ENCODE data around the gene LHPP. TPM values are rescaled to one million over a fixed set of nuclear protein-coding genes. Genes with fewer than 3 reads are reported as not detected.
A peak's percentile ranks its signal among the peaks of the same experiment; 100 is the strongest.

Gene LHPP
- total RNA-seq, 6 donors from 2014 or later = 12.0 to 21.4 (median 16.4) TPM

DNA sequence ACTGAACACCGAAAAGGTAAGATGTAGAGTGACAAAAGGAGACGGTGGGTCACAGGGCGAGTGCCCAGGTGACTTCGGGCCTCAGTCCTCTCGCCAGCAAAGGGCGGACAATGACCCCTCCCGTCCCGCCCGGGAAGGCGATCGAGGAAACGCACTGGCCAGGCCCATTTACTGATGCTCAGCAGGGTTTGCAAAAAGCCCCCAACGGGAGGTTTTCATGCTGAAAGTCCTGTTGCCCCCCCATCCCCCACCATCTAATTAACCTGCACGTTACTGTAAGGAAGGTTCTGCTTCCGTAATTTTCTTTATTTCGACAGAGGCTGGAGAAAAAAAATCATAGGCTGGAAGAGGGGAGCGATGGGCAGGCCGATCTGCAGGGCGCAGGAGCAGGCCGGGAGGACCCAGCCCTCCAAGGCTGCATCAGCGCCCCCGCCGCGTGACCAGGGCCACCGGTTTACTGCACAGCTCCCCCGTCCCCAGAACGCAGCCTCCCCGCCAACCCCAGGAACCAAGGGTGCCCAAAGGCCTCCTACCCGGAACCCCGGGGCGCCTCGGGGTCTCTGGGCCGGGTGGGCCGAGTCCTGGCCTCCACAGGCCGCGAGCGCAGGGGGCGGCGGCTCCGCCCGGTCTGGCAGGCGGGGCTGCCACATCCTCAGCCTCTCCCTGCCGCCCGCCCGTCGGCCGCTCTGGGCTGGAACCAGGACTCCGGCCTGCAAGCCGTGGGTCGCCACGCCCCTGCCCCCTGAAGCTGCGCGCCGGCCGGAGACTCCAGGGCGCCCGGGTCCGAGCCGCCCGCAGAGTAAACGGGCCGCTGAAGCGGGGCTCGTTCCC is 43.5 kb upstream of the LHPP start:
- no peaks in the 10 kb centered on the region for H3K9me3 ChIP-seq
- H3K4me3 ChIP-seq = peak overlapping the region; percentile 64 to 92 (median 86)
- peak; percentile 58 to 94 for DNase-seq
- peaks cover 11 to 37% (median 35%) of the 10 kb centered on the region in 4 donors for H3K4me1 ChIP-seq
- H3K27ac ChIP-seq = peak overlapping the region; percentile 79 to 94 (median 88)
- peak; percentile 54 to 85 for ATAC-seq (ENCODE audit: low FRiP score in 2 of 2)
- WGBS, 2 donors = 6 to 13% methylated on average over 32 to 43 of the region's 64 CpGs
- no peaks in the 10 kb centered on the region for H3K27me3 ChIP-seq
- H3K36me3 ChIP-seq = no peaks in the 10 kb centered on the region
- TF ChIP-seq POLR2A (IDR thresholded peaks at IDR 0.05) (no peak), CTCF (IDR thresholded peaks at IDR 0.05) (no peak), POLR2AphosphoS5 (IDR thresholded peaks at IDR 0.05) (no peak), EP300 (IDR thresholded peaks at IDR 0.05) (no peak)

DNA sequence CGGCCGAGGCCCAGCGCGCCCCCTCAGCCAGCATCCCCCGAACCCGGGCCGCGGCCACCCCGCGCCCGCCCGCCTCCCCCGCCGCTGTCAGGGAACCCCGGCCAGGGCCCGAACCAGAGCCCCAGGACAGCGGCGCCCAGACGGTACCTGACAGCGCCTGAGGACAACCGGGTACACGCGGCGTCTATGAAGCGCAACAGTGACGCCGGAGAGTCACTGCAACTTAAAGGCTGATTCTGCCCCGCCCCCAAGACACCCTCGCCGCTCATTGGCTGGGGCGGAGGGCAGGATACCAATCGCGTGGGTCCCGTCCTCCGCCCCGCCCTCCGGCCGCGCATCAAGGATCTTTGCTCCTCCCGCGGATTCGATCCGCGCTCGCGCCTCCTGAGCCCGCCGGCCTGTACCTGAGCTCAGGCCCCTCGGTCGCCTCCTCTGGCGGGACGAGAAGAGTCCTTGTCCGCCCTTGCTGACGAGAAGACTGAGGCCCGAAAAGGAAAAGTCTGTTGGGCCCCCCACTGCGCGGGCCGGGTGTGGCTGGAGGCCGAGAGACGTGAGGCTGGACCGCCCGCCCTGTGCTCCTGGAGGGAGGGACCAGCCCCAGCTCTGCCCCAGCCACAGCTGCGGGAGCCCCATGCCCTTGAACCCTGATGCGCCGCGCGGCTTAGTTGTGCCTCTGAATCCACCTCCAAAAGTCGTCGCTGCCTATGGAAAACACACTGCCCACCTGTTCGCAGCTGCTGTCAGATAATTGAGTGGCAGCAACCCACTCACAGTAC is 42.7 kb upstream of the LHPP start, which contains the start of gene OAT:
TSS of gene OAT (minus strand) at position 198 of the 776 bp plus-strand sequence. CDS start 6,752 bp downstream, outside the sequence.
- H3K4me1 ChIP-seq = peaks cover 11 to 32% (median 30%) of the 10 kb centered on the region in 4 donors
- TF ChIP-seq CTCF (IDR thresholded peaks at IDR 0.05) (peak in 2 of 6 experiments; percentile 4 to 24), POLR2A (IDR thresholded peaks at IDR 0.05) (peak; percentile 71 to 98 (median 95)), POLR2AphosphoS5 (IDR thresholded peaks at IDR 0.05) (peak; percentile 84 to 100), EP300 (IDR thresholded peaks at IDR 0.05) (no peak)
- no peaks in the 10 kb centered on the region for H3K9me3 ChIP-seq
- peak; percentile 97 to 99 for DNase-seq
- ATAC-seq (ENCODE audit: low FRiP score in 2 of 2) = peak; percentile 98
- H3K36me3 ChIP-seq = no peaks in the 10 kb centered on the region
- no peaks in the 10 kb centered on the region for H3K27me3 ChIP-seq
- peak within 1 kb of the TSS; percentile 64 to 92 (median 86) for H3K4me3 ChIP-seq
- peak within 1 kb of the TSS; percentile 79 to 94 (median 88) for H3K27ac ChIP-seq
- WGBS, 2 donors = 16 to 28% methylated on average over 5 to 16 of the region's 70 CpGs

- Histone ChIP-seq H3K27me3 (no peaks in the 10 kb centered on the region), H3K36me3 (no peaks in the 10 kb centered on the region), H3K9me3 (no peaks in the 10 kb centered on the region), H3K27ac (no peak overlapping the region), H3K4me1 (peaks cover 9 to 29% (median 25%) of the 10 kb centered on the region in 4 donors), H3K4me3 (no peak overlapping the region)
- TF ChIP-seq POLR2A (IDR thresholded peaks at IDR 0.05) = no peak
- no peak for TF ChIP-seq POLR2AphosphoS5 (IDR thresholded peaks at IDR 0.05)
- DNase-seq = peak in 1 of 2 donors; percentile 37
- WGBS, 2 donors = 86 to 91% methylated on average over 8 to 10 of the region's 10 CpGs
- no peak for ATAC-seq (ENCODE audit: low FRiP score in 2 of 2)
Observed at GRCh38 chr10:124419635-124420034, 42.0 kb upstream of the LHPP start.

DNA sequence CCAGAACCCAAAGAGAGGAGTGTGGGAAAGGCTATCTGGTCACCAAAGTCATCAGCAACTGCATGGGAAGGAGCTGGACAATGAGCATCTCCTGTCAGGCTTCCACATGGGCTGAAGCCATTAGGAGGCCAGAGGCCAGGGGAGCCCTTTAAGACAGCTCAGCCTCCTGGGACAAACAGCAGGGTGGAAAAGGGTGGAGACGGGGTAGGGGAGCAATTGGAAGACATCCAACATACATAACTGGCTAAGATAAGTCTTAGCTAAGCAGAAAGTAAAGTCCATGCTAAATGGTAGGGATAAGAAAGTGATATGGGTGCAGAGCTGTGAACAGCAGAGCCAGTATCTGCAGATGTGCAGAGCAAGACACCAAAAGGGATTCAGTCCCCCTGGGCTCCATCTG is 41.4 kb upstream of the LHPP start:
- Histone ChIP-seq H3K27me3 (no peaks in the 10 kb centered on the region), H3K36me3 (no peaks in the 10 kb centered on the region), H3K9me3 (no peaks in the 10 kb centered on the region), H3K4me3 (no peak overlapping the region), H3K27ac (no peak overlapping the region), H3K4me1 (peaks cover 8 to 29% (median 24%) of the 10 kb centered on the region in 4 donors)
- DNase-seq (no peak), ATAC-seq (ENCODE audit: low FRiP score in 2 of 2) (no peak)
- no peak for TF ChIP-seq POLR2A (IDR thresholded peaks at IDR 0.05)
- TF ChIP-seq CTCF (IDR thresholded peaks at IDR 0.05) = no peak
- no peak for TF ChIP-seq EP300 (IDR thresholded peaks at IDR 0.05)
- no peak for TF ChIP-seq POLR2AphosphoS5 (IDR thresholded peaks at IDR 0.05)
- 31 to 37% methylated on average over 1 of the region's 1 CpG for WGBS, 2 donors

DNA sequence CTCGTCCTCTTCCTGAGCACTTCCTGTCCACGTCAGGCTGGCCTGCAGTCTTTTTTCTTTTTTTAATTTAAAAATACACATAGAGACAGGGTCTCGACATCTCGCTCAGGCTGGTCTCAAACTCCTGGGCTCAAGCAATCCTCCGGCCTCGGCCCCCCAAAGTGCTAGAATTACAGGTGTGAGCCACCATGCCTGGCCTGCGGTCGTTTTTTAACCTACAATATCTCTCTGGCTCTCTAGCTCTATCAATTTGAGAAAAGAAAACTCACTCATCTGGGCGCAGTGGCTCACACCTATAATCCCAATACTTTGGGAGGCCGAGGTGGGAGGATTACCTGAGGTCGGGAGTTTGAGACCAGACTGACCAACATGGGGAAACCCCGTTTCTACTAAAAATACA is 38.9 kb upstream of the LHPP start:
- no peak for DNase-seq
- no peaks in the 10 kb centered on the region for H3K36me3 ChIP-seq
- H3K4me1 ChIP-seq = peaks cover 3 to 10% (median 6%) of the 10 kb centered on the region in 4 donors
- H3K9me3 ChIP-seq = no peaks in the 10 kb centered on the region
- TF ChIP-seq POLR2A (IDR thresholded peaks at IDR 0.05) = no peak
- TF ChIP-seq CTCF (IDR thresholded peaks at IDR 0.05) = no peak
- no peak for TF ChIP-seq POLR2AphosphoS5 (IDR thresholded peaks at IDR 0.05)
- TF ChIP-seq EP300 (IDR thresholded peaks at IDR 0.05) = no peak
- no peaks in the 10 kb centered on the region for H3K27me3 ChIP-seq
- no peak for ATAC-seq (ENCODE audit: low FRiP score in 2 of 2)
- WGBS, 2 donors = 83 to 84% methylated on average over 12 of the region's 12 CpGs
- no peak overlapping the region for H3K27ac ChIP-seq
- H3K4me3 ChIP-seq = no peak overlapping the region
